ENCODE data around the gene FHL1.
"Not testable (repeated sequence)": the region's sequence is repeated elsewhere in the genome, so short reads cannot be mapped to it uniquely, and the experiment has no call there.

The FHL1 gene

GRCh38 chrX:136147315-136147901 lies at the start of gene FHL1:
TSS of gene FHL1 (plus strand) at chrX:136147533.
- Histone ChIP-seq H3K27me3 (ENCODE audit: control insufficient read depth, insufficient read depth, low read length) (no peaks in the 10 kb centered on the region), H3K9ac (ENCODE audit: low read length) (peak within 1 kb of the TSS; percentile 68), H3K4me3 (ENCODE audit: low read length) (peak within 1 kb of the TSS; percentile 70)

DNA sequence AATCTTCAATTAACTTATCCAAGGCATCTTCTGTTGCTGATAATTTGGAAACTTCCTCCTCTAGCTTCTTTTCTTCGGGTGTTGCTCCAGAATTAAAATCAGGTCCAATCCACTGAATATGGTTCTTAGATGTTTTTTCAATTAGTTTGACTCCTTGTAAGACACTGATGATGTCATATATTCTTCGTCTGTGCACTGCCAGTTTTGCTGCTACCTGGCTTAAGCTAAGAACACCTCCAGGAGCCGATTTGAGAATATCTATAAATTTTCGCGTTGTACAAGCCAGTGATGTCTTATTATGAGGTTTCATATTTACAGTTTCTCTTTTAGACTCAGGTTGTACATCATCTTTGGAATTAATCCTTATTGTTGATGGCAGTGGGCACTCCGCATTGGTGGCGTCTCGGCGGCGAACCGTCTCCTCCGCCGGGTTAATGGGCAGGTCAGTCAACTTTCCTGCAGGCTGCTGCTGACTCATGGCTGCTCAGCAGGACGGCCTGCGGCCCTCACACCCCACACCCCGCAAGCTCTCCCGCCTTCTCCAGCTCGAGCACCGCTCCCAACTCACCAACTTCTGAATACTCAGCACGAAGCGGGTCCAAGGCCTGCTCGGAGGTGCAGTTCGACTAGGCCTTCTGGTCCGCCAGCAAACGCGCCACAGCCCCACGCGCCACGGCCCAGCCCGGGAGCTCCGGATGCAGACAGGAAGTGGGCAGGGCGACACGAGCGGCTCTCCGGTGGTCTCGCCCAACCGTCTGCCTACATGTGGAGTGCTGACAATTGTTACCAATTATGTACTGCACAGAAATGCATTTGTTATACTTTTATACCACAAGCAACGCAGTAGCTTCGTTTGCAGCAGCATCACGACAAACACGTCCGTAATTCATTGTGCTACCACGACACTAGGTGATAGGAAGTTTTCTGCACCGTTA lies 49.2 kb upstream of the FHL1 start:
- Histone ChIP-seq H3K4me1 (ENCODE audit: control insufficient read depth, insufficient read depth, low read length) (no peaks in the 10 kb centered on the region), H3K27ac (ENCODE audit: low read depth, low read length) (no peak overlapping the region)

More at GRCh38 chrX:136147315-136147901, at the start of gene FHL1:
- no peaks in the 10 kb centered on the region for H3K4me1 ChIP-seq (ENCODE audit: control insufficient read depth, insufficient read depth, low read length)
- peak within 1 kb of the TSS; percentile 97 for H3K27ac ChIP-seq (ENCODE audit: low read depth, low read length)
- no peaks in the 10 kb centered on the region for H3K36me3 ChIP-seq (ENCODE audit: control insufficient read depth, insufficient read depth, low read length)

DNA sequence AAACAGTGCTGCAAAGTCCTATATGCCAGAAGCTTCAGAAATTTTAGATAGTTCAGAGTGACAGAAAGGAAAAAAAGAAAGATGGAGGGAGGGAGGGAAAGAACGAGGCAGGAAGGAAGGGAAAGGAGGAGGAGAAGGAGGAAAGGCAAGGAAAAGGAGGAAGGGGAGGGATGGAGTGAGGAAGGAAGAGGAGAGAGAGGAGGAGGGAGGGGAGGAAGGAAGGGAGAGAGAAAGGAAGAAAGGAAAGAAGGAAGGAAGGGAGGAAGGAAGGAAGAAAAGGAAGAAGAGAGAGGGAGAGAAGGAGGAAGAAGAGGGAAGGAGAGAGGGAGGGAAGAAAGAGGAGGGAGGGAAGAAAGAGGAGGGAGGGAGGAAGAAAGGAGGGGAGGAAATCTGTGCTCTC lies 42.4 kb upstream of the FHL1 start:
- Histone ChIP-seq H3K27me3 (ENCODE audit: control insufficient read depth, insufficient read depth, low read length) (no peaks in the 10 kb centered on the region), H3K27ac (ENCODE audit: low read depth, low read length) (no peak overlapping the region), H3K4me1 (ENCODE audit: control insufficient read depth, insufficient read depth, low read length) (no peaks in the 10 kb centered on the region), H3K36me3 (ENCODE audit: control insufficient read depth, insufficient read depth, low read length) (no peaks in the 10 kb centered on the region), H3K4me3 (ENCODE audit: low read length) (no peak overlapping the region), H3K9ac (ENCODE audit: low read length) (no peak overlapping the region)

More for the DNA sequence above, 49.2 kb upstream of the FHL1 start:
- H3K27me3 ChIP-seq (ENCODE audit: control insufficient read depth, insufficient read depth, low read length), result no peaks in the 10 kb centered on the region
- H3K9ac ChIP-seq (ENCODE audit: low read length), result no peak overlapping the region
- H3K36me3 ChIP-seq (ENCODE audit: control insufficient read depth, insufficient read depth, low read length), result no peaks in the 10 kb centered on the region
- H3K4me3 ChIP-seq (ENCODE audit: low read length), result no peak overlapping the region

- Histone ChIP-seq H3K4me1 (ENCODE audit: control insufficient read depth, insufficient read depth, low read length) (no peaks in the 10 kb centered on the region), H3K9ac (ENCODE audit: low read length) (no peak overlapping the region), H3K27me3 (ENCODE audit: control insufficient read depth, insufficient read depth, low read length) (no peaks in the 10 kb centered on the region), H3K36me3 (ENCODE audit: control insufficient read depth, insufficient read depth, low read length) (no peaks in the 10 kb centered on the region), H3K27ac (ENCODE audit: low read depth, low read length) (no peak overlapping the region), H3K4me3 (ENCODE audit: low read length) (no peak overlapping the region)
Observed at GRCh38 chrX:136106920-136107528, 40.3 kb upstream of the FHL1 start.

- H3K27me3 ChIP-seq (ENCODE audit: control insufficient read depth, insufficient read depth, low read length); H3K36me3 ChIP-seq (ENCODE audit: control insufficient read depth, insufficient read depth, low read length); H3K27ac ChIP-seq (ENCODE audit: low read depth, low read length); H3K4me3 ChIP-seq (ENCODE audit: low read length); H3K9ac ChIP-seq (ENCODE audit: low read length); H3K4me1 ChIP-seq (ENCODE audit: control insufficient read depth, insufficient read depth, low read length): not testable (repeated sequence)
Observed at GRCh38 chrX:136108905-136109304, 38.4 kb upstream of the FHL1 start.

DNA sequence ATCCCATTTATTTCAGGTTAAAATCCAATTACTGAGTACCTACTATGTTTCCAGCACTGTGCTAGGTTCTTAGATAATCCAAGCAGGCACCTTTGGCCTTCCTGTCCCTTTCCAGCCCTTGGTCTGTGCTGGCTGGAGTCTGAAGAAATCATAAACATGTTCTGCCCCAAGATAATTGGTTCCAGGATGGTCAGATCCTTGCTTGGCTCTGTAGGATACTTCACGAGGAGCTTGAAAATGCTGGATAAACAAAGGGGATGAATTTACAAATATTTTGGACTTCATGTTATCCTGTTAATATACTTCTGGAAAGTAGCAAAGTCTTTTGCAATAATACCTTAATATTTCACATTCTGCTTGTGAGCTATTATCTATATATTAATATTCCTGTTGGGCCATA lies 35.0 kb upstream of the FHL1 start:
- H3K9ac ChIP-seq (ENCODE audit: low read length), result no peak overlapping the region
- H3K27ac ChIP-seq (ENCODE audit: low read depth, low read length), result no peak overlapping the region
- H3K36me3 ChIP-seq (ENCODE audit: control insufficient read depth, insufficient read depth, low read length), result no peaks in the 10 kb centered on the region
- peaks cover 6% of the 10 kb centered on the region for H3K4me1 ChIP-seq (ENCODE audit: control insufficient read depth, insufficient read depth, low read length)
- no peak overlapping the region for H3K4me3 ChIP-seq (ENCODE audit: low read length)
- no peaks in the 10 kb centered on the region for H3K27me3 ChIP-seq (ENCODE audit: control insufficient read depth, insufficient read depth, low read length)

DNA sequence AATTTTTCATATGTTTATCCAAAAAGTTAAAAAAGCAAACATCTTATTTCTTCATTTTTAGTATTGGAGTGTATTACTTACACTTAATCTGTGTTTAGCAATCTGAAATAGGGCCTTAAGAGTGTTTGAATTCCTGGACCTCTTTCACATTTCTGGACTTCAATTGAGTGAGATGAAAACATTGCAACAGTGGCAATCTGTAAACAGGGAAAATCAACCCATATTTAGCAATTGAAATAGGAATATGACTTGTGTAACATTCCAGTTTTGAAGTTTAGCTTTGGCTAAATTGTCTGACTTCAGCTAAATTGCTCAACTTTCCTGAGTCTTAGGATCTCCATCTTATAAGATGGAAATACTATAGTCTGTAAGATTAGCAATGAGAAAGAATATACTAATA lies 34.6 kb upstream of the FHL1 start:
- Histone ChIP-seq H3K27me3 (ENCODE audit: control insufficient read depth, insufficient read depth, low read length) (no peaks in the 10 kb centered on the region), H3K9ac (ENCODE audit: low read length) (no peak overlapping the region), H3K4me3 (ENCODE audit: low read length) (no peak overlapping the region), H3K4me1 (ENCODE audit: control insufficient read depth, insufficient read depth, low read length) (peaks cover 6% of the 10 kb centered on the region), H3K27ac (ENCODE audit: low read depth, low read length) (no peak overlapping the region), H3K36me3 (ENCODE audit: control insufficient read depth, insufficient read depth, low read length) (no peaks in the 10 kb centered on the region)

DNA sequence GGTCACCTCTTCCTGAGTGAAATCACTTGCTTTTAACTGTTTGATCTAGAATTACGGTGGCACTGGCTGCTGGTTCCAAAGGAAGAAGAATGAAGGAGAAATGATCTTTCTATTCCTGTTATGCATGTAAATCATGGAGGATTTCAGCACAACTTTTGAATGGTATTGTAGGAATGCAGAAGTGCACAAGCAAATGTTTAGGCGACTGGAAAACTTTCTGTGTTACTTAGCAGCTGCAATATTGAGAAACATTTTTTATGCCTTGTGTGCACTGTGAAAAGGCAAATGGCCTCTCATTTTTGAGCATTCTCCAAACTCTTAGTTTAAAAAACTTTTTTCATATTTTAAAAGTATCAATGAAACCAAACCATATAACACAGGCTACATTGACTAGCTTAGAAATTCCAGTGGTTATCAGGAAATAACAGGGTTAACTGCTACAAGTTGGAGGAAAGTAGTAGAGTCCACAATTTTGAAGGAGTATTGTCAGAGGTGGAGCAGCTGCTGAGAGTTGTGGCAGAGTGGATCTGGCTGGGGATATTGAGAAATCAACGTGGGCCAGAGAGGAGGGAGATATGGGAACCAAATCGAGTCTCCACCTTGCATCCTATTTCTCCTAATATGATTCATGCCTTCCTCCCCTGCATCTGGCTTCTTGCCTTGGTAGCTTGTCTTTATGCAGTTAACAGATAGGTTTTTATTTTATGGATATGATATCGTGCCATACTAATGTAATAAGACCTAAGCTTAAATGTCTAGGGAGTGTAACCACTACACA lies 32.0 kb upstream of the FHL1 start:
- H3K4me1 ChIP-seq (ENCODE audit: control insufficient read depth, insufficient read depth, low read length), result peaks cover 6% of the 10 kb centered on the region
- no peak overlapping the region for H3K4me3 ChIP-seq (ENCODE audit: low read length)
- H3K27me3 ChIP-seq (ENCODE audit: control insufficient read depth, insufficient read depth, low read length), result peaks cover 3% of the 10 kb centered on the region
- H3K36me3 ChIP-seq (ENCODE audit: control insufficient read depth, insufficient read depth, low read length), result no peaks in the 10 kb centered on the region
- peak overlapping the region; percentile 62 for H3K27ac ChIP-seq (ENCODE audit: low read depth, low read length)
- H3K9ac ChIP-seq (ENCODE audit: low read length), result no peak overlapping the region

DNA sequence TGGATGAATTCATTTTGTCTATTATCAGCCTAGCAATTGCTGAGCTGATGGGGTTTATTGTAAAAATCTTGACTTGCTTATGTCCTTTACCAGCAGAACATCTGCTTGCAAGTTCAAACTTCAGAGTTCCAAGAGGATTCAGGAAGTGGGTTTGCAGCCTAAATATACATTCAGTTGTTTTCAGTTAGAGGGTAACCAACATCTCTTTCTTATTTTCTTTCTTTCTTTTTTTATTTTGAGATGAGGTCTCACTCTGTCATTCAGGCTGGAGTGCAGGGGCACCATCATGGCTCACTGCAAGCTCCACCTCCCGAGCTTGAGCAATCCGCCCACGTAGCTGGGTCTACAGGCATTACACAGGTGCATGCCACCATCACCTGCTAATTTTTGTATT lies 31.4 kb upstream of the FHL1 start:
- Histone ChIP-seq H3K4me1 (ENCODE audit: control insufficient read depth, insufficient read depth, low read length) (peaks cover 6% of the 10 kb centered on the region), H3K27me3 (ENCODE audit: control insufficient read depth, insufficient read depth, low read length) (peaks cover 3% of the 10 kb centered on the region), H3K36me3 (ENCODE audit: control insufficient read depth, insufficient read depth, low read length) (no peaks in the 10 kb centered on the region), H3K27ac (ENCODE audit: low read depth, low read length) (peak overlapping the region; percentile 33), H3K4me3 (ENCODE audit: low read length) (no peak overlapping the region), H3K9ac (ENCODE audit: low read length) (no peak overlapping the region)

DNA sequence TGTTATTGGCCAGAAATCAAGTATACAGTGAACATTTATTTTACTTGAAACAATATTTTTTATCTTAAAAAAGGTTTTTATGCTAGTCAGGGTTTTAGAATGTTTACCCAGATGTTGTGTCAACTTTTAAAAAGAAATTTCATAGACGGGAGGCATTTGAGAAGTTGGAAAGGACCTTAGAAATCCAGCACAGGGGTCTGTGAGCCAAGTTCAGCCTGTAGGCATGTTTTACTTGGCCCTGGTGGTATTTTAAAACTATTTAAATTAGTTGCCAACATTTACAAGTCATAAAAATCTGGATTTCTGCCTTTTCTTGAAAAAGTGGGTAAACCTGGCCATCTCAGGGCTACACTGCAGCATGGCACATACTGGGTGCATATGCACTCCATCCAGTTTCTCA lies 25.5 kb upstream of the FHL1 start:
- H3K27ac ChIP-seq (ENCODE audit: low read depth, low read length), result no peak overlapping the region
- H3K36me3 ChIP-seq (ENCODE audit: control insufficient read depth, insufficient read depth, low read length), result no peaks in the 10 kb centered on the region
- no peaks in the 10 kb centered on the region for H3K4me1 ChIP-seq (ENCODE audit: control insufficient read depth, insufficient read depth, low read length)
- no peak overlapping the region for H3K9ac ChIP-seq (ENCODE audit: low read length)
- H3K27me3 ChIP-seq (ENCODE audit: control insufficient read depth, insufficient read depth, low read length), result peaks cover 3% of the 10 kb centered on the region
- H3K4me3 ChIP-seq (ENCODE audit: low read length), result no peak overlapping the region

DNA sequence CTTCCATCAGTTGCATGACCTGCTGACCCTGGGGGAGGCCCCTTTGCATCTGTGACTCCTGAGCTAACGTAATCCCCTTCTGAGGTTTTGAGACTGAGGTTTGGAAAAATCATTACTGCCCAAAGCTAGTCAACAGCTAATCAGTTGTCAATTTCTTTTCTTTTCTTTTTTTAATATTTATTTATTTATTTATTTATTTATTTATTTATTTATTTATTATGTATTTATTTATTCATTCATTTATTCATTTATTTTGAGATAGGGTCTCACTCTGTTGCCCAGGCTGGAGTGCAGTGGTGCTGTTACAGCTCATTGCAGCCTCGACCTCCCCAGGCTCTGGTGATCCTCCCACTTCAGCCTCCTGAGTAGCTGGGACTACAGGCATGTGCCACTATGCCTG lies 25.1 kb upstream of the FHL1 start:
- H3K4me1 ChIP-seq (ENCODE audit: control insufficient read depth, insufficient read depth, low read length), result peaks cover 1% of the 10 kb centered on the region
- H3K36me3 ChIP-seq (ENCODE audit: control insufficient read depth, insufficient read depth, low read length), result no peaks in the 10 kb centered on the region
- H3K4me3 ChIP-seq (ENCODE audit: low read length), result no peak overlapping the region
- H3K9ac ChIP-seq (ENCODE audit: low read length), result no peak overlapping the region
- H3K27ac ChIP-seq (ENCODE audit: low read depth, low read length), result no peak overlapping the region
- H3K27me3 ChIP-seq (ENCODE audit: control insufficient read depth, insufficient read depth, low read length), result peaks cover 3% of the 10 kb centered on the region

GRCh38 chrX:136125106-136125505 lies 22.2 kb upstream of the FHL1 start:
- Histone ChIP-seq H3K4me3 (ENCODE audit: low read length) (no peak overlapping the region), H3K4me1 (ENCODE audit: control insufficient read depth, insufficient read depth, low read length) (peaks cover 3% of the 10 kb centered on the region), H3K36me3 (ENCODE audit: control insufficient read depth, insufficient read depth, low read length) (no peaks in the 10 kb centered on the region), H3K27me3 (ENCODE audit: control insufficient read depth, insufficient read depth, low read length) (no peaks in the 10 kb centered on the region), H3K9ac (ENCODE audit: low read length) (no peak overlapping the region), H3K27ac (ENCODE audit: low read depth, low read length) (no peak overlapping the region)

All from rectal smooth muscle tissue (tissue), 1 donor.